ENCODE results near the gene FOXP1. TPM values are rescaled to one million over a fixed set of nuclear protein-coding genes. Genes with fewer than 3 reads are reported as not detected.
"Not testable (repeated sequence)": the region's sequence is repeated elsewhere in the genome, so short reads cannot be mapped to it uniquely, and the experiment has no call there.

Gene FOXP1
- total RNA-seq, 1 donor from 2014 or later, result 72.3 TPM

GRCh38 chr3:71361334-71361890 lies 222.1 kb downstream of the FOXP1 start:
- DNase-seq, result no peak

GRCh38 chr3:71360764-71361163 lies 222.8 kb downstream of the FOXP1 start:
- DNase-seq, result no peak

- no peak for DNase-seq
Measured at GRCh38 chr3:71360180-71360579, 223.3 kb downstream of the FOXP1 start.

- no peak for DNase-seq
Measured at GRCh38 chr3:71358243-71358642, 225.3 kb downstream of the FOXP1 start.

- no peak for DNase-seq
Measured at GRCh38 chr3:71356265-71356664, 227.3 kb downstream of the FOXP1 start.

- no peak for DNase-seq
Measured at GRCh38 chr3:71355862-71356261, 227.7 kb downstream of the FOXP1 start.

GRCh38 chr3:71355037-71355436 lies 228.5 kb downstream of the FOXP1 start:
- DNase-seq, result no peak

GRCh38 chr3:71351403-71352149 lies 232.0 kb downstream of the FOXP1 start:
- no peak for DNase-seq

- no peak for DNase-seq
Measured at GRCh38 chr3:71350998-71351397, 232.5 kb downstream of the FOXP1 start.

GRCh38 chr3:71348831-71349230 lies 234.7 kb downstream of the FOXP1 start:
- DNase-seq, result no peak

- no peak for DNase-seq
Measured at GRCh38 chr3:71348001-71348632, 235.4 kb downstream of the FOXP1 start.

GRCh38 chr3:71346061-71346460 lies 237.5 kb downstream of the FOXP1 start:
- no peak for DNase-seq

- no peak for DNase-seq
Measured at GRCh38 chr3:71345429-71346040, 238.0 kb downstream of the FOXP1 start.

GRCh38 chr3:71341721-71342120 lies 241.8 kb downstream of the FOXP1 start:
- peak; percentile 37 for DNase-seq

- no peak for DNase-seq
Measured at GRCh38 chr3:71339049-71339448, 244.5 kb downstream of the FOXP1 start.

- DNase-seq, result no peak
Measured at GRCh38 chr3:71332813-71333212, 250.7 kb downstream of the FOXP1 start.

GRCh38 chr3:71330909-71331308 lies 252.6 kb downstream of the FOXP1 start:
- DNase-seq, result no peak

GRCh38 chr3:71330505-71330904 lies 253.0 kb downstream of the FOXP1 start:
- DNase-seq, result no peak

- no peak for DNase-seq
Measured at GRCh38 chr3:71329817-71330216, 253.7 kb downstream of the FOXP1 start.

GRCh38 chr3:71328926-71329325 lies 254.6 kb downstream of the FOXP1 start:
- DNase-seq, result no peak

- DNase-seq, result no peak
Measured at GRCh38 chr3:71327936-71328335, 255.6 kb downstream of the FOXP1 start.

GRCh38 chr3:71325715-71326114 lies 257.8 kb downstream of the FOXP1 start:
- no peak for DNase-seq

GRCh38 chr3:71324224-71324623 lies 259.3 kb downstream of the FOXP1 start:
- not testable (repeated sequence) for DNase-seq

GRCh38 chr3:71323558-71323957 lies 260.0 kb downstream of the FOXP1 start:
- DNase-seq, result no peak
